Effector memory CD8-positive, alpha-beta T cell (primary cell): ENCODE data around the gene GABARAP.
A peak's percentile ranks its signal among the peaks of the same experiment; 100 is the strongest.

Source experiments
- ATAC-seq: fragments of 150-1000 bp; cut with Tn5 transposase; replicated peaks from 2 replicates; pipeline ENCODE4 v1.10.0; 2021; ENCODE audit warnings: mild to moderate bottlenecking, moderate library complexity
- DNase-seq, 3 experiments: peaks; one replicate each; pipeline ENCODE4 v3.0.0; 2021
- H3K27ac Mint-ChIP-seq, 2 donors: one replicate each; pipeline ENCODE4 v1.8.0; 2022; ENCODE audit warnings: mild to moderate bottlenecking in 2 of 2, mixed read lengths in 2 of 2, moderate library complexity in 2 of 2
- H3K27me3 Mint-ChIP-seq, 2 donors: one replicate each; pipeline ENCODE4 v1.8.0; 2022; ENCODE audit warnings: mixed read lengths in 2 of 2
- H3K36me3 Mint-ChIP-seq: one replicate; pipeline ENCODE4 v1.8.0; 2022; ENCODE audit warnings: mild to moderate bottlenecking, moderate library complexity, mixed read lengths; ENCODE audit not compliant: insufficient read depth
- H3K4me1 Mint-ChIP-seq, 2 donors: one replicate each; pipeline ENCODE4 v1.8.0; 2022; ENCODE audit warnings: low read depth in 2 of 2, mixed read lengths in 2 of 2
- H3K4me3 Mint-ChIP-seq, 2 donors: one replicate each; pipeline ENCODE4 v1.8.0; 2022; ENCODE audit warnings: mild to moderate bottlenecking in 2 of 2, mixed read lengths in 2 of 2, moderate library complexity in 2 of 2
- H3K9me3 Mint-ChIP-seq, 2 donors: one replicate each; pipeline ENCODE4 v1.8.0; 2022; ENCODE audit warnings: mixed read lengths in 2 of 2

Gene GABARAP

DNA sequence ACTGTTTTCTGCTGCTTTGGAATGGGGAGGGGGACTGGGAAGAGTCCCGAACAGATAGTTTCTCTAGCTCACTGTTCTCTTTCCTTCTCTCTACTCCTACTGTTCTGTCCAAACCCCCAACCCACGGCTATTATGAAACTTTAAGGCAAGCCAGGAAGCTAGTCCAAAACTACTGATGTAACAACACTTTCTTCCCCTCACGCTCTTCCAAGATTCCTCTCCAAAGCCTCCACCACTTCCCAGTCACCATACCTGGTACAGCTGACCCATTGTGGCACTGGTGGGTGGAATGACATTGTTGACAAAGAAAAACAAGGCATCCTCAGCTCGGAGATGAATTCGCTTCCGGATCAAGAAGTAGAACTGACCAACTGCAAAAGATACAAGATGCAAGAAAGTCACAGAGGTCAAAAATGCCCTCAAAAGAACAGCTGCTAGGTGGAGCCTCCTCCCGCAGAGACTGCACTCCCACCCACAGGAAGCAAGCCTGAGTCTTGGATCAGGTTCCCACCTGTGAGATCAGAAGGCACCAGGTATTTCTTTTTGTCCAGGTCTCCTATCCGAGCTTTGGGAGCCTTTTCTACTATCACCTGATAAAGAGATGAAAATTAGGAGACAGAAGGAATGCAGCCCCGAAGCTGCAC, 1.0 kb downstream of the GABARAP start:
- ATAC-seq (no peak), DNase-seq (no peak)
- Mint-ChIP-seq H3K4me1 (peaks cover 42 to 47% of the 10 kb centered on the region in 2 donors), H3K27ac (peak overlapping the region; percentile 98 to 99), H3K4me3 (peak overlapping the region; percentile 99 to 100), H3K27me3 (no peaks in the 10 kb centered on the region), H3K9me3 (no peaks in the 10 kb centered on the region), H3K36me3 (peaks cover 84% of the 10 kb centered on the region)

DNA sequence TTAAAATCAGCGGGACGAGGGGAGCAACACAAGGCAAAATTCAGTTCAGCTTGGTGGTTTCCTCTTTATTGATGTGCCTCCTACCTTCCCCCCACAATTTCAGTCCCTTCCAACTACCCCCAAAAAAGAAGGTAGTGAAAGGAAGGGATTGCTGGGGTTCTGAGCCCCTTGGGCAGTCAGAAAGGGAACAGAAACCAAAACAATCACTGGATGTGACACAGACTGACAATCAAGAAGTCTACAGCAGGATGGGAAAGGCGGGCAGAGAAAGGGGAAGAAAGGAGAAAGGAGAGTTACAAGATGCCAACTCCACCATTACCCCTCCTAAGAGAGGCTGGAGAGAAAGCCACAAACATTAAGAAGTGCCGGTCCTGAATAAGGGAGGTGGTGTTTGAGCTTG, 1.9 kb downstream of the GABARAP start:
- H3K4me1 Mint-ChIP-seq = peaks cover 46 to 54% of the 10 kb centered on the region in 2 donors
- H3K27ac Mint-ChIP-seq = peak overlapping the region; percentile 38 to 89
- no peaks in the 10 kb centered on the region for H3K27me3 Mint-ChIP-seq
- H3K36me3 Mint-ChIP-seq = peaks cover 83% of the 10 kb centered on the region
- no peak for DNase-seq
- ATAC-seq = no peak
- H3K4me3 Mint-ChIP-seq = peak overlapping the region; percentile 99 to 100
- no peaks in the 10 kb centered on the region for H3K9me3 Mint-ChIP-seq

DNA sequence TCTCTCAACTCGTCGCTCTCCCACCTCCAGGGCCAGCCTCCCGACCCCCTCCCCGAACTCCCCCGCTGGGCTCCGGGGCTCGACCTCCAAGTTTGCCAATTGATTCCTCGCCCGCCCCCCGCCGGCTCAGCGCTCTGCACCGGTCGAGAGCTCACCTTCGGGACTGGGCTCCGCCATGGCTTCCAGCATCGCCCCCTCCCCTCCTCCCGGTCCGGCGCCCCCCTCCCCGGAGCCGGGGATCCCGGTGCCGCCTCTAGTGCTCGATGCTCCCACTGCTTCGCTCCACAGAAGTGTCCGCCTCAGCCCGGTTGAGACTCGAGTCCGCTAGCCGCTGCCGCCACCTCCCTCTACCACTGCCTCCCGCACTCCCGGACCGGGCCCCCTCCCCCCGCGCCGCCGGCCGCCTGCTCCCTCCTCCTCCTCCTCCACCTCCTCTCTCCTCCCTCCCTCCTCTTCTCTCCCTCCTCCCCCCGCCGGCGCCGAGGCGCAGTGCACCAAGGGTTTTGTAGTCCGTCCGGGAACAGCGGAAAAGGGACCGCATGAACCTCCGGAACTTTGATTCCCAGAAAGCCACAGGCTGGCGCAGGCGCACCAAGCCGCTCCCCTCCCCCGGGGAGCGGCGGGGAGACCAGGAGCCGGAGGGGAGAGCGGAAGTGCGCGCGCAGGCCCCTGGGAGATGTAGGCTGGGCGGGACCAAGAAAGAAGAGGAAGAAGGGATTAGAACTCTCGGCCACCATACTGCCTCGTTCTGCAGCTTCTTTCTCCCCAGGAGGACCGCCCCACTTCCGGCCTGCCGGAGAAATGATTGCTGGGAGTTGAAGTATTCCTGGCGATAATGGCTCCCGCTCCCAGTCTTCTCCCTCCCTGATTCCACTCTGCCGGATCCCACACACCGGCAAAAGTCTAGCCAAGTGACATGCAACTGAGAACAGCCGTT, 2.9 kb downstream of the GABARAP start, which contains the start of gene PHF23:
Gene PHF23 (minus strand): TSS at position 367 of the 937 bp plus-strand sequence. CDS start 178 bp downstream, at position 189.
- peak; percentile 66 for ATAC-seq
- H3K36me3 Mint-ChIP-seq = peaks cover 85% of the 10 kb centered on the region
- H3K4me3 Mint-ChIP-seq = peak within 1 kb of the TSS; percentile 99 to 100
- no peaks in the 10 kb centered on the region for H3K27me3 Mint-ChIP-seq
- H3K4me1 Mint-ChIP-seq = peaks cover 53 to 63% of the 10 kb centered on the region in 2 donors
- H3K9me3 Mint-ChIP-seq = no peaks in the 10 kb centered on the region
- H3K27ac Mint-ChIP-seq = peak within 1 kb of the TSS; percentile 89 to 91
- DNase-seq = peak; percentile 86 to 91 (median 90)

DNA sequence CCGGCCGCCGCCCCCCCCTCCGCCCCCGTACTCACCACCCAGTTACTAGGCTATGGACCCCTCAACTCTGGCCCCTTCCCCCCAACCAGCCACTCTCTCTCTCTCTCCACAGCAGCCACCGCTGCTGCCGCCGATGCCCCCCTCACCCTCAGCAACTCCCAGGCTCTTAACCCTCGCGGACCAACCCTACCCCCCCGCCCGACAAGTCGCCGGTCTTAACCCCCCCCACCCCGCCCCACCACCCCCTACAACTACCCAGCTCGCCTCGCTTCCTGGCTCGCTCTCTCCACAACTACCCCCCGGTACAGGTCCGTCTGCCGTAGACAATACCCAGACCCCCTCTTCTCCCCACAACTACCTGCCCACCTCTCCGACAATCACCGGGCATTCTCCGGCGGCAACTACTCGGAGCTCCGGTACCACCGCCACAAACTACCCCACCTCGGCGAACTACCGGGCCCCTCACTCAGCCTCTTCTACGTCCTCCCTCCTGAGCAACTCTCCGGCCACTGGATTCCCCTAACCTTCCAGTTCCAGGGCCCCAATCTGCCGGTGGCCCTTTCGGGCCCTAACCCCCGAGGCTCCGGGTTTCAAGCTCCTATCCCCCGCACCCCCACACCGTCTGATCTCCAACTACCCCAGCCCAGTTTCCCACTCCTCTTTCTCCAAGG, 3.7 kb downstream of the GABARAP start:
- ATAC-seq = no peak
- Mint-ChIP-seq H3K27ac (peak overlapping the region; percentile 89 to 91), H3K36me3 (peaks cover 88% of the 10 kb centered on the region)

DNA sequence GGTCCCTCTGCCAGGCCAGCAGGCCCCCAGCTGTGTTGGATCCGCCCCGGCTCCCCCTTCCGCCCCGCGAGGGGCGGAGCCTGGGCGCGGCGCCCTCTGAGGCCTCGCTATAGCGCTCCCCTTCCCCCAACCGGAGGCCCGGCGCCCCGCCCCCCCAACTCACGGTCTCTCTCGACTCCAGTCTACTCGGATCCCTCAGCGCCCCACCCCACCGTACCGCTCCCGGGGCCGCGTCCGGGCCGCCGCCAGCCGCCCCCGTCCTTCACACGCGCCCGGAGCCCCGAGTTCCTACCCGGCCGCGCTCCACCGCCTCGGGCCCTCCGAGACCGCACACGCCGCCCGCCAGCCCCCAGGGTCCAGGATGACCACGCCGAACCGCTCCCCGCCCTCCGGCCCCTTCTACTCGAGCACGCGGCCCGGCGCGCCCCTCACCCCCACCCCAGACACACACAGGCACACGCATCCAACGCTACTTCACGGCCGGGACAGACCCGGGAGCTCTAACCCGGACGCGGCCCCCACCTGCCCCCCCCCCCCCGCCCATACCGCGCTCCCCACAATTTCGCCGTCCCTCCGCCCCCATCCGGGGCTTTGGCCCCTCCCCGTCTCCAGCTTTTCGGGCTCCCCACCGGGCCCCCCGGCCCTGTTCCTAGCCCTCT, 4.4 kb downstream of the GABARAP start:
- peaks cover 59 to 72% of the 10 kb centered on the region in 2 donors for H3K4me1 Mint-ChIP-seq
- no peaks in the 10 kb centered on the region for H3K27me3 Mint-ChIP-seq
- peak; percentile 16 for ATAC-seq
- peak; percentile 60 to 61 (median 61) for DNase-seq
- no peaks in the 10 kb centered on the region for H3K9me3 Mint-ChIP-seq
- H3K4me3 Mint-ChIP-seq = peak overlapping the region; percentile 99 to 100
- H3K27ac Mint-ChIP-seq = peak overlapping the region; percentile 89 to 91
- H3K36me3 Mint-ChIP-seq = peaks cover 86% of the 10 kb centered on the region

More for the DNA sequence above, 3.7 kb downstream of the GABARAP start:
- peak in 2 of 3 experiments; percentile 18 to 33 for DNase-seq
- Mint-ChIP-seq H3K4me3 (peak overlapping the region; percentile 99 to 100), H3K27me3 (no peaks in the 10 kb centered on the region), H3K4me1 (peaks cover 57 to 69% of the 10 kb centered on the region in 2 donors), H3K9me3 (no peaks in the 10 kb centered on the region)

DNA sequence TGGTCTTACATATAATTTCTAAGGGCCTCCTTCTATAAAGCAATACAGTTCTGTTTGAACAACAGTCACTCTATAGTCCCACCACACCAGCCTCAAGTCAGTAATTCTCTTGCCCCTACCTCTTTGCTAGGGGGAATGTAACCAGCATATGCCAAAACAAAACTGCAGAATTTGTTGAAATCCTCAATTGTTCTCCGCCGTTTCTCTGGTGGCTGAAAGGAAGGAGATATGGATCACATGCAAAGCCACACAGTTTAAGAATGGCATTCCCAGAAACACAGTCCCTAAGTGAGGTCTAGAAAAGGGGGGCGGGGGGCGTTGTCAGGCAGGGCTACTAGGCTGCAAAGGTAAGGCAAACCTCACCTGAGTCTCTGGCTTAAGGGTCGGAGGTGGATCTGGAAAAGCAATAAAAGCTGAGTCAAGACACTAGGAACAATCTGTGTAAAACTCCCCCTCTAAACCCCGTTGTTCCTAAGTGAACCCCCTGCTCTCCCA, 4.9 kb downstream of the GABARAP start:
- Mint-ChIP-seq H3K9me3 (no peaks in the 10 kb centered on the region), H3K27ac (peak overlapping the region; percentile 89 to 91), H3K4me1 (peaks cover 61 to 68% of the 10 kb centered on the region in 2 donors), H3K4me3 (peak overlapping the region; percentile 99 to 100), H3K36me3 (peaks cover 80% of the 10 kb centered on the region), H3K27me3 (no peaks in the 10 kb centered on the region)
- DNase-seq (no peak), ATAC-seq (no peak)

DNA sequence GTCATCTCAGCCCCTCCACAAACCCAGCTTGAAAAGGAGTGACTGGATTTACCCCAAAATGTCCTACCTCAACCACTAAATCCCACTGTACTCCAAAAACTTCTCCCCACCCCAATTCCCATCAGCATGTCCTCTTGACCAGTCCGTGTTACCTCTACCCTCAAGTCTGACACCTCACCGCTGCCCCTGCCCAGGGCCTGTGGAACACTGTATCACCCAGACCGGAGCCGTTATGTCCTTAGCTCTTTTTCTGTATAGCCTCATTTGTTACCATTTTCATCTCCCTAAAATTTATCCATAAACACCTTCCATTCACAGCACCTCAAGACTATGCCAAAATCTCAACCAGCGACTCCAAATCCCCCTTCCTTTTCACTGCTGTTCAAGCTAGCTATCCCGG, 5.4 kb downstream of the GABARAP start:
- no peak for DNase-seq

DNA sequence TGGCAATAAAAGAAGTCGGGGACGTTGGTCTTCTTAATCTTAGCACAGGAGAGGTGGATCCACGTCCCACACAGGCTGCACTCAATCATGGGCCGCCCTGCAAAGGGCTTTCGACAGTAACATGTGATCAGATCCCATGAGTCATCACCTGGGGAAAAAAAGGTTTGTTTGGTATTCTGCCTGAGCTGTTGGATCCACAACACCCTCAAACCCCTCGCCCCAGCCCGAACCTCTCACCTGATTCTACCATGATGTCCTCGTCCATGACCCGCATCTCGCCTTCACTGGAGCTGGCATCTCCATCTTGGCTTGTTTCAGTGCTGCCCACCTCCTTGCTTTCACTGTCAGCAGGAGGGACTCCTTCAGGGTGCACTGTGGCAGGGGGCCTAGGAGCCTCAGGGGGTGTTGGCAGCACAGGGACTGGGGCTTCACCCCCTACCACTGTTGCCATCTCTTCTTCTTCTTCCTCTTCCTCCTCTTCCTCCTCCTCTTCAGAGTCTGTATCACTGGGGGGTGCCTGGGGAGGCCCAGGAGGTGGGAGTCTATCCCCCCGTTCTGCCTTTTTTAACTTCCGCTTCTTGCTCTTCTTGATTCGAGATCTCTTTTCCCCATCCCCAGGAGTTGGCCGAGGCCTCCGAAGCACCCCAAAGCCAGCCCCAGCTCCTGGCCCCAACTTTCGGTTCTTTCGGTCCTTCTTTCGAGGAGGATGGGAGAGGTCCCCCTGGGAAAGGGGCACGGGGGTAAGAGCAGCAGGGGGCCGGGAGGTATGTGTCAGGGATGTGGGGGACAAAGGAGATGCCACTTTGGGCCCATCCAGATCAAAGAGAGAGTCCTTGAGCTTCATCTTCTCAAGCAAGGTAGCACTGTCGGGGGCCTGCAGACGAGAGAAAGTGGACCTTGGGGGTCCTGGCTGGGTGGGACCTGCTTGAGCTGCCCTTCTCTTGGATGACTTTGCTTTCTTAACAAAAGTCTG, 6.3 kb downstream of the GABARAP start:
- Mint-ChIP-seq H3K9me3 (no peaks in the 10 kb centered on the region), H3K4me3 (peak overlapping the region in 1 of 2 donors; percentile 92), H3K4me1 (peaks cover 53 to 66% of the 10 kb centered on the region in 2 donors), H3K27ac (no peak overlapping the region), H3K27me3 (no peaks in the 10 kb centered on the region), H3K36me3 (peaks cover 70% of the 10 kb centered on the region)
- DNase-seq (no peak), ATAC-seq (no peak)

More for the DNA sequence above, 5.4 kb downstream of the GABARAP start:
- Mint-ChIP-seq H3K27me3 (no peaks in the 10 kb centered on the region), H3K9me3 (no peaks in the 10 kb centered on the region), H3K4me1 (peaks cover 60 to 68% of the 10 kb centered on the region in 2 donors), H3K27ac (peak overlapping the region; percentile 1 to 89), H3K36me3 (peaks cover 75% of the 10 kb centered on the region), H3K4me3 (peak overlapping the region; percentile 99 to 100)
- no peak for ATAC-seq

DNA sequence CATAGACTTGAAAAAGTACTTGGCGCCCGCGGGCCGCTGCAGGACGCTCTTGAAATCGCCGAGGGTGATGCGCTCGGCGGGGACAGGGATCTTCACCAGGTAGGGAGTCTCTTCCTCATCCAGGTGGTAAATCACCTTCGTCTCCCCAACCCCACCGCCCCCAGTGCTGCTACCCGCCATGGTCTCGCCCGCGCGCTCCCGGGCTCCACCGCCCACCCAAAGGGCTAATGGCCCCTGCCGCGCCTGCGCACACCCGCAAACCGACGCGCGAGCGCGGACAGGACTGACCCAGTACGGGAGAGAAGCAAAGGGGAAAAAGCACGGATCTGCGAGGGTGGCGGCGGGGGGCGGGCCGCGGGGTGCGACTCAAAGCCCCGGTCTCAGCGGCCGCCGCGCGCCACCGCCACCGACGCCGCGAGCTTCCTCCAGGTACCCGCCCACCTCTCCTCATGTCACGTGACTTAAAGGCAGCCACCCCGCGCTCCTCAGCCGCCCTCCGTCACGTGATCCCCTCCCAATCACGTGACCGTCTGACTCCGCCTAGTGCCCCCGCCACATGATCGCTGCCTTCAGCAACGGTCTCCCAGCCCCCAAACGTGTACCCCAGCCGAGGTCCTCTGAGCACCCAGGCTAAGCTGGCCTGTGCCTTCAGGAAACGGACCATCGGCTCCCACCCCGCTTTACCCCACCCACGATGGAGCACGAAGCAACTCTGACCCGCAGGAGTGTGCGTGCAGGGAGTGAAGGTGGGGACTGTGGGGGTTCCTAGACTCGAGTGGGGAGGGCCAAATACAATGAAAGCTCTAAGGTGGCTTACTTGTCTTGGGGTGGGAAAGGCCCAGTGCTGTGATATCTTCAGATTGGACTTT, 7.9 kb downstream of the GABARAP start, which contains the start of gene DVL2:
Gene DVL2 (minus strand): TSS at position 435 of the 869 bp plus-strand sequence. CDS start 255 bp downstream, at position 180.
- Mint-ChIP-seq H3K27ac (peak within 1 kb of the TSS; percentile 80 to 93), H3K9me3 (no peaks in the 10 kb centered on the region), H3K4me3 (peak within 1 kb of the TSS; percentile 91 to 92), H3K36me3 (peaks cover 55% of the 10 kb centered on the region), H3K27me3 (no peaks in the 10 kb centered on the region), H3K4me1 (peaks cover 44 to 58% of the 10 kb centered on the region in 2 donors)
- peak; percentile 91 to 94 (median 91) for DNase-seq
- peak; percentile 63 for ATAC-seq

DNA sequence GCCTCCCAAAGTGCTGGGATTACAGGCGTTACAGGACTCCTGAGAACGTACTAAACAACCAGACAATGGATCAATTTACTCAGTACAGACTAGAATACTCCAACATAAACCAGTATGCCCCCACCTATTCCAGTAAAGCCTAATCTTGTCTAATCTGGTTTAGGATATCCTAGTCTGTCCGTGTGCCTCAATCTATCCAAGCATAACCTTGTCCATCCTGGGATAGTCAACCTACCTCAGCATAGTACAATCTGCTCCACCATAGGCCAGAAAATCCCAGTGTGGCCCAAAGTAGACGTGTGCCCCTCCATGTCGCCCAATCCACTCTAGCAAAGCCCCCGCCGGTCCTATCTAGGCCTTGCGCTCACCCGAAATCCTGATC, 8.6 kb downstream of the GABARAP start:
- Mint-ChIP-seq H3K4me1 (peaks cover 44 to 55% of the 10 kb centered on the region in 2 donors), H3K9me3 (no peaks in the 10 kb centered on the region), H3K27me3 (no peaks in the 10 kb centered on the region), H3K36me3 (peaks cover 49% of the 10 kb centered on the region), H3K27ac (peak overlapping the region; percentile 80 to 93), H3K4me3 (peak overlapping the region; percentile 91 to 92)
- DNase-seq (no peak), ATAC-seq (no peak)

DNA sequence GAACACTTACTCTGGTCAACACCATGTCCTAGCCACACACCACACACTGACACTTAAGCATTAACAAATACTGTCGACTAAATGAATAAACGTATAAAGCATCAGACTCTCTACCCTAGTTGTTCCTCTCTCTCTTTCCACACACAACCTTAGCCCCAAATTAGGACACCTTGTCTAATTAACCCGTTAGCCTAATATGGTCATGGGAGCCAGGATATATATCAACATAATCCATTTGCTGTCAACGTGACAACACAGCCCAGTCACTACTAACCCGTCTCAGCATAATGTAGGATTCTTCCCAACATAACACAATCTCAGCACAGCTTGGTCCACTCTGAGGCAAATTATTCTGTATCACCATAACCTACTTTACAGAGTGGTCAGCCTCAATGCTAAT, 10.1 kb downstream of the GABARAP start:
- Mint-ChIP-seq H3K4me3 (peak overlapping the region in 1 of 2 donors; percentile 91), H3K9me3 (no peaks in the 10 kb centered on the region), H3K27me3 (no peaks in the 10 kb centered on the region), H3K4me1 (peaks cover 39 to 51% of the 10 kb centered on the region in 2 donors), H3K36me3 (peaks cover 49% of the 10 kb centered on the region), H3K27ac (no peak overlapping the region)
- ATAC-seq = no peak
- no peak for DNase-seq
